K562 (cell line): ENCODE results near the gene CTPS2. TPM values are rescaled to one million over a fixed set of nuclear protein-coding genes. Genes with fewer than 3 reads are reported as not detected.
A peak's percentile ranks its signal among the peaks of the same experiment; 100 is the strongest.

ENCODE experiments used
- GABPB1 ChIP-seq: sonication (generic); formaldehyde crosslinking; IDR thresholded peaks from 2 replicates; pipeline ENCODE4 v1.8.0; 2022; ENCODE audit warnings: mild to moderate bottlenecking, missing genetic modification reagents
- HIVEP1 ChIP-seq: fragments of 250-450 bp; sonication (Bioruptor Pico); IDR thresholded peaks from 2 replicates; pipeline ENCODE4 v1.4.0; 2020; ENCODE audit warnings: mild to moderate bottlenecking
- HMGXB4 ChIP-seq: sonication (generic); formaldehyde crosslinking; IDR thresholded peaks from 2 replicates; pipeline ENCODE4 v1.8.1; 2023; ENCODE audit warnings: mild to moderate bottlenecking, missing genetic modification reagents
- MAFK ChIP-seq: IDR thresholded peaks from 2 replicates; pipeline ENCODE4 v1.6.1; 2011; ENCODE audit warnings: low read length, improper control_type of control experiment
- MLLT1 ChIP-seq, 2 experiments: fragments of 450-650 bp; IDR thresholded peaks; 2 replicates each; pipeline ENCODE4 v1.6.1; 2016
- NFE2L1 ChIP-seq: fragments of 450-650 bp; IDR thresholded peaks from 2 replicates; pipeline ENCODE4 v1.6.1; 2016; ENCODE audit warnings: missing genetic modification characterization, low read depth, mild to moderate bottlenecking, missing compliant biosample characterization, moderate library complexity, borderline replicate concordance
- NONO ChIP-seq, 2 experiments: fragments of 200-400 bp in 1 of 2; fragments of 450-650 bp in 1 of 2; formaldehyde crosslinking in 1 of 2; IDR thresholded peaks; 2 replicates each; pipeline ENCODE4 v1.6.1; 2017; ENCODE audit warnings: low read depth in 2 of 2, mild to moderate bottlenecking in 2 of 2, moderate library complexity in 2 of 2, low read length in 1 of 2
- NUFIP1 ChIP-seq: fragments of 450-650 bp; IDR thresholded peaks from 2 replicates; pipeline ENCODE4 v1.6.1; 2018; ENCODE audit not compliant: partially characterized antibody
- OTX1 ChIP-seq: fragments of 450-650 bp; formaldehyde crosslinking; IDR thresholded peaks from 2 replicates; pipeline ENCODE4 v1.4.0; 2022; ENCODE audit warnings: mild to moderate bottlenecking
- POLR2A ChIP-seq: fragments of 450-650 bp; conservative IDR thresholded peaks from 2 replicates; pipeline ENCODE4 v1.6.1; 2016
- RBM15 ChIP-seq: fragments of 200-400 bp; formaldehyde crosslinking; IDR thresholded peaks from 2 replicates; pipeline ENCODE4 v1.6.1; 2018; ENCODE audit warnings: mild to moderate bottlenecking, low read length, moderate library complexity; ENCODE audit not compliant: insufficient read depth
- SMAD4 ChIP-seq: fragments of 250-450 bp; sonication (Bioruptor Pico); conservative IDR thresholded peaks from 2 replicates; pipeline ENCODE4 v1.8.0; 2021; ENCODE audit warnings: inconsistent platforms, mild to moderate bottlenecking, moderate library complexity
- SMARCA4 ChIP-seq: fragments of 450-650 bp; IDR thresholded peaks from 2 replicates; pipeline ENCODE4 v1.6.1; 2016
- THAP7 ChIP-seq: fragments of 250-450 bp; sonication (Bioruptor Pico); IDR thresholded peaks from 2 replicates; pipeline ENCODE4 v1.5.0; 2021
- ZBTB2 ChIP-seq: fragments of 450-650 bp; IDR thresholded peaks from 2 replicates; pipeline ENCODE4 v1.6.1; 2016; ENCODE audit warnings: antibody characterized with exemption
- ZBTB33 ChIP-seq: sonication (generic); formaldehyde crosslinking; IDR thresholded peaks from 2 replicates; pipeline ENCODE4 v1.8.1; 2023; ENCODE audit warnings: mild to moderate bottlenecking, missing genetic modification reagents
- ZNF347 ChIP-seq: fragments of 450-650 bp; formaldehyde crosslinking; IDR thresholded peaks from 2 replicates; pipeline ENCODE4 v1.4.0; 2020; ENCODE audit warnings: low read depth, mild to moderate bottlenecking, moderate library complexity
- ZNF655 ChIP-seq: fragments of 250-450 bp; sonication (Bioruptor Pico); IDR thresholded peaks from 2 replicates; pipeline ENCODE4 v1.5.0; 2021
- ZNF780A ChIP-seq: fragments of 250-450 bp; sonication (Bioruptor Pico); IDR thresholded peaks from 2 replicates; pipeline ENCODE4 v1.5.0; 2021; ENCODE audit warnings: mild to moderate bottlenecking
- ZNF79 ChIP-seq: fragments of 250-450 bp; sonication (Bioruptor Pico); IDR thresholded peaks from 2 replicates; pipeline ENCODE4 v1.4.0; 2020; ENCODE audit warnings: low read depth, mild to moderate bottlenecking, moderate library complexity
- polyA plus RNA-seq, 8 experiments: library from polyadenylated mRNA; depleted of rRNA in 4 of 8; stranded (reverse) in 5 of 8; unstranded in 3 of 8; fragments of >200 nt; fragmentation: Nextera tagmentation in 2 of 8; fragmentation: Illumina TruSeq in 1 of 8; extraction: Ambion mirVana in 2 of 8; extraction: Trizol in 1 of 8; gene quantifications; 2 replicates each; pipeline versions ENCODE4 v1.2.1 to v1.2.3, GENCODE V29; 2011 to 2014; ENCODE audit warnings: inconsistent platforms in 1 of 8, missing spikeins in 1 of 8
- total RNA-seq, 7 experiments: library from RNA; depleted of rRNA in 6 of 7; stranded (reverse); fragments of >200 nt in 6 of 7; fragmentation: Illumina TruSeq in 2 of 7; extraction: Trizol in 2 of 7; gene quantifications; 2 replicates each; pipeline versions ENCODE4 v1.2.1 to v1.2.3, GENCODE V29; 2011 to 2021; ENCODE audit warnings: low replicate concordance in 1 of 7

CTPS2 gene
- total and polyA plus RNA-seq, 9 of the 15 experiments (the other 6 are each of a cell fraction or from before 2014, with no cell fraction given) = 5.4 to 19.5 (median 14.1) TPM

GRCh38 chrX:16585486-16586376 is 126.7 kb downstream of the CTPS2 start (continued):
- TF ChIP-seq MLLT1 (IDR thresholded peaks at IDR 0.05) = no peak
- no peak for TF ChIP-seq HMGXB4 (CRISPR knock-in tag)
- 0 out of 2 replicates have a peak, but pooled peaks have one; percentile 51 for TF ChIP-seq HIVEP1 (CRISPR knock-in tag)
- TF ChIP-seq ZNF655 (CRISPR knock-in tag) = no peak
- no peak for TF ChIP-seq MAFK
- TF ChIP-seq THAP7 (CRISPR knock-in tag) = no peak
- no peak for TF ChIP-seq GABPB1
- TF ChIP-seq NFE2L1 = peak; percentile 44; the same call in 1 of the 2 replicates
- TF ChIP-seq NONO (IDR thresholded peaks at IDR 0.05; ENCODE audit: low read depth in 2 of 2, low read length in 1 of 2) = no peak
- no peak for TF ChIP-seq ZBTB33 (CRISPR knock-in tag)
- TF ChIP-seq ZBTB2 = no peak
- no peak for TF ChIP-seq SMARCA4
- peak; percentile 92 for TF ChIP-seq SMAD4 (CRISPR knock-in tag)
- TF ChIP-seq RBM15 = no peak
- TF ChIP-seq ZNF347 = no peak
- no peak for TF ChIP-seq OTX1 (CRISPR knock-in tag)
- TF ChIP-seq NUFIP1 = no peak
- TF ChIP-seq ZNF79 = 0 out of 2 replicates have a peak, but pooled peaks have one; percentile 45
- TF ChIP-seq ZNF780A (CRISPR knock-in tag) = no peak
- TF ChIP-seq POLR2A = no peak
